Nephron (organoid): ENCODE measurements around the gene OMD.
"Not testable (repeated sequence)": the region's sequence is repeated elsewhere in the genome, so short reads cannot be mapped to it uniquely, and the experiment has no call there.

Source experiments
- H3K27ac Mint-ChIP-seq, 3 experiments: 2 replicates each; pipeline ENCODE4 v1.8.0; 2020; ENCODE audit warnings: mixed read lengths in 3 of 3, mild to moderate bottlenecking in 2 of 3, moderate library complexity in 1 of 3
- H3K27me3 Mint-ChIP-seq: 2 replicates; pipeline ENCODE4 v1.8.0; 2021; ENCODE audit warnings: low read depth, mild to moderate bottlenecking, moderate library complexity, mixed read lengths
- H3K36me3 Mint-ChIP-seq: 2 replicates; pipeline ENCODE4 v1.8.0; 2020; ENCODE audit warnings: low read depth, mixed read lengths
- H3K4me1 Mint-ChIP-seq: 2 replicates; pipeline ENCODE4 v1.8.0; 2020; ENCODE audit warnings: mixed read lengths
- H3K4me3 Mint-ChIP-seq, 3 experiments: 2 replicates each; pipeline ENCODE4 v1.8.0; 2020; ENCODE audit warnings: mild to moderate bottlenecking in 3 of 3, mixed read lengths in 3 of 3, moderate library complexity in 2 of 3
- H3K9me3 Mint-ChIP-seq: 2 replicates; pipeline ENCODE4 v1.8.0; 2020; ENCODE audit warnings: mixed read lengths
- TF ChIP-seq, protein P1 (sequence below), 3 experiments: fragments of 200-600 bp; sonication (generic); IDR thresholded peaks; one replicate each; pipeline ENCODE4 v1.5.0; 2021; ENCODE audit warnings: antibody characterized with exemption in 3 of 3; ENCODE audit not compliant: unreplicated experiment in 3 of 3

Gene OMD

GRCh38 chr9:92426501-92427145 lies 2.4 kb upstream of the OMD start:
- H3K4me1 Mint-ChIP-seq = peaks cover 50% of the 10 kb centered on the region
- H3K27ac Mint-ChIP-seq = peak overlapping the region; percentile 97 to 99 (median 98)
- no peaks in the 10 kb centered on the region for H3K36me3 Mint-ChIP-seq
- H3K9me3 Mint-ChIP-seq = no peaks in the 10 kb centered on the region
- H3K4me3 Mint-ChIP-seq = peak overlapping the region in 1 of 3 experiments; percentile 16
- H3K27me3 Mint-ChIP-seq = no peaks in the 10 kb centered on the region
- TF ChIP-seq, protein P1, sequence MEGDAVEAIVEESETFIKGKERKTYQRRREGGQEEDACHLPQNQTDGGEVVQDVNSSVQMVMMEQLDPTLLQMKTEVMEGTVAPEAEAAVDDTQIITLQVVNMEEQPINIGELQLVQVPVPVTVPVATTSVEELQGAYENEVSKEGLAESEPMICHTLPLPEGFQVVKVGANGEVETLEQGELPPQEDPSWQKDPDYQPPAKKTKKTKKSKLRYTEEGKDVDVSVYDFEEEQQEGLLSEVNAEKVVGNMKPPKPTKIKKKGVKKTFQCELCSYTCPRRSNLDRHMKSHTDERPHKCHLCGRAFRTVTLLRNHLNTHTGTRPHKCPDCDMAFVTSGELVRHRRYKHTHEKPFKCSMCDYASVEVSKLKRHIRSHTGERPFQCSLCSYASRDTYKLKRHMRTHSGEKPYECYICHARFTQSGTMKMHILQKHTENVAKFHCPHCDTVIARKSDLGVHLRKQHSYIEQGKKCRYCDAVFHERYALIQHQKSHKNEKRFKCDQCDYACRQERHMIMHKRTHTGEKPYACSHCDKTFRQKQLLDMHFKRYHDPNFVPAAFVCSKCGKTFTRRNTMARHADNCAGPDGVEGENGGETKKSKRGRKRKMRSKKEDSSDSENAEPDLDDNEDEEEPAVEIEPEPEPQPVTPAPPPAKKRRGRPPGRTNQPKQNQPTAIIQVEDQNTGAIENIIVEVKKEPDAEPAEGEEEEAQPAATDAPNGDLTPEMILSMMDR (IDR thresholded peaks at IDR 0.05; ENCODE audit: unreplicated experiment in 3 of 3) = no peak

DNA sequence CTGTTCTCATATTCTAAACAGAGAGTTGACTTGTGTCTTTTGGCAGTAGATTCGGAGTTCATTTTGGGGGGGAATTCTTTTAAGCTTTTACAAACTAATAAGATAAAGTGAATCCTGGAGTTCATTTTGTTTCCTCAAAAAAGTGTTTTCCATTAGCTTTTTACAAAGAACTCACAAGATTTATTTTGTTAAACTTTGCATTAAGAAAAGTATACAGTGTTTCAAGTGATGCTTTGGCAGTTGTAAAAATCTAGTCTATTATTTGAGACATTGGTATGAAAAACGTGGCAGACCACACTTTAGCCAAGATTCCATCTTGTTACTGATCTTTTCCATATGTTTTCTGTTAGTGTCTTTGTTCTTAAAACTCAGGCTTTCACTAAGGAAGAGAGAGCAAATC lies 1.2 kb upstream of the OMD start:
- TF ChIP-seq, protein P1 (IDR thresholded peaks at IDR 0.05; ENCODE audit: unreplicated experiment in 3 of 3) = no peak
- Mint-ChIP-seq H3K4me3 (peak overlapping the region in 2 of 3 experiments; percentile 0 to 9), H3K27me3 (no peaks in the 10 kb centered on the region), H3K27ac (peak overlapping the region; percentile 97 to 99 (median 98)), H3K36me3 (no peaks in the 10 kb centered on the region), H3K4me1 (peaks cover 57% of the 10 kb centered on the region), H3K9me3 (no peaks in the 10 kb centered on the region)

- H3K9me3 Mint-ChIP-seq = no peaks in the 10 kb centered on the region
- H3K4me3 Mint-ChIP-seq = peak overlapping the region in 1 of 3 experiments; percentile 26
- TF ChIP-seq, protein P1 (IDR thresholded peaks at IDR 0.05; ENCODE audit: unreplicated experiment in 3 of 3) = no peak
- H3K4me1 Mint-ChIP-seq = peaks cover 45% of the 10 kb centered on the region
- H3K27ac Mint-ChIP-seq = peak overlapping the region; percentile 70 to 99 (median 94)
- H3K27me3 Mint-ChIP-seq = no peaks in the 10 kb centered on the region
- no peaks in the 10 kb centered on the region for H3K36me3 Mint-ChIP-seq
Measured at GRCh38 chr9:92423612-92424011, 659 bp downstream of the OMD start.

DNA sequence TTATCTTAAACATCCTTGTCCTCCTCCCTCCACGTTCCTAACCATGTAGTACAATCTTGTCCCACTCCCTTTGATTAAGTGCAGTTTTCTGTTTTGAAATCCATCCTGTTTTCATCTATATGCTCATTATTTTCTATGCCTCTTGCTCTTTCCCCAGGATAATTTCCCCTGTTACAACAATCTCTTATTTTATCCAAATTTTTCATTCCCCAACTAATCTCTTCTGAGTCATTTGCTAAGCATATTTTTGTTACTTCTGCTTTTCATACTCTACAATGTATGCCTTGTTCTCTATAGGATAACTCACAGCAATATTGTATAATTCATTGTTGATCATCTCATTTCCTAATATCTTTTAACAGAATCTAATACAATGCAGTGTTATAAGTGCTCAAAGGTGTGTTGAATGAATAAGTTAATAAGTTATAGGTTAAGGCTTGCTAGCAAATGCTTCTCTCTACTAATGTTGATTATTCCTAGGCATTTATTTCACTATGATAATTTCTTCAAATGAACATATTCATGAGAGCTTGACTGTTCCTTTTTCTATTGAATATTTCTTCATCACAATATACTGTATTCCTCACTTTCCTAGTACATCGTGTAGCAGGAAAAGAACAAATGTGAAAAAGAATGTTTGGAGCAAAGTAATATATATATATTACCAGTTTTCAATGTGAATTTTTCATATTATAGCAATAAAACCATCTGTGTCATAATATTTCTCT lies 1.5 kb downstream of the OMD start:
- H3K4me3 Mint-ChIP-seq = peak overlapping the region in 2 of 3 experiments; percentile 4 to 24
- H3K9me3 Mint-ChIP-seq = no peaks in the 10 kb centered on the region
- H3K27me3 Mint-ChIP-seq = no peaks in the 10 kb centered on the region
- peak overlapping the region; percentile 5 to 99 (median 94) for H3K27ac Mint-ChIP-seq
- TF ChIP-seq, protein P1 (IDR thresholded peaks at IDR 0.05; ENCODE audit: unreplicated experiment in 3 of 3) = no peak
- no peaks in the 10 kb centered on the region for H3K36me3 Mint-ChIP-seq
- H3K4me1 Mint-ChIP-seq = peaks cover 47% of the 10 kb centered on the region

- Mint-ChIP-seq H3K9me3 (no peaks in the 10 kb centered on the region), H3K27ac (peak overlapping the region; percentile 36 to 86 (median 77)), H3K4me3 (no peak overlapping the region), H3K36me3 (no peaks in the 10 kb centered on the region), H3K4me1 (peaks cover 26% of the 10 kb centered on the region), H3K27me3 (no peaks in the 10 kb centered on the region)
- TF ChIP-seq, protein P1 (IDR thresholded peaks at IDR 0.05; ENCODE audit: unreplicated experiment in 3 of 3) = no peak
Measured at GRCh38 chr9:92414566-92414965, 9.7 kb downstream of the OMD start.

DNA sequence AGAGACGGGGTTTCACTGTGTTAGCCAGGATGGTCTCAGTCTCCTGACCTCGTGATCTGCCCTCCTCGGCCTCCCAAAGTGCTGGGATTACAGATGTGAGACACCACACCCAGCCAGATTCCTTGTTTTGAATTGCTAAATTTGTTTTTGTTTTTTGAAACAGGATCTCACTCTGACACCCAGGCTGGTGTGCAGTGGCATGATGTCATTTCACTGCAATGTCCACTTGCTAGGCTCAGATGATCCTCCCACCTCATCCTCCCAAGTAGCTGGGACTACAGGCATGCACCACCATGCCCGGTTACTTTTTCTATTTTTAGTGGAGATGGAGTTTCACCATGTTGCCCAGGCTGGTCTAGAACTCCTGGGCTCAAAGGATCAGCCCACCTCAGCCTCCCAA lies 13.1 kb downstream of the OMD start:
- H3K36me3 Mint-ChIP-seq, H3K4me3 Mint-ChIP-seq, H3K9me3 Mint-ChIP-seq, H3K27me3 Mint-ChIP-seq: not testable (repeated sequence)
- Mint-ChIP-seq H3K4me1 (peaks cover 42% of the 10 kb centered on the region), H3K27ac (peak overlapping the region; percentile 94 to 95 (median 95))
